ENCODE data around the gene MTX2. TPM values are rescaled to one million over a fixed set of nuclear protein-coding genes. Genes with fewer than 3 reads are reported as not detected.

The MTX2 gene
- 15.2 and 23.5 TPM in 2 replicates for total RNA-seq (ENCODE audit: low replicate concordance)

GRCh38 chr2:176269319-176270099, at the start of gene MTX2:
Gene MTX2 (plus strand): TSS chr2:176269442. CDS start chr2:176269630, 188 bp downstream.

Other genes starting within 250 kb of the MTX2 start
- not detected in 2 replicates for gene EVX2, start 185.5 kb upstream of the MTX2 start, total RNA-seq (ENCODE audit: low replicate concordance)
- not detected in 2 replicates for gene HOXD13, start 176.7 kb upstream of the MTX2 start, total RNA-seq (ENCODE audit: low replicate concordance)
- not detected in 2 replicates for gene HOXD12, start 169.6 kb upstream of the MTX2 start, total RNA-seq (ENCODE audit: low replicate concordance)
- gene HOXD11, start 162.2 kb upstream of the MTX2 start, total RNA-seq (ENCODE audit: low replicate concordance), result not detected in 2 replicates
- gene HOXD10, start 152.7 kb upstream of the MTX2 start, total RNA-seq (ENCODE audit: low replicate concordance), result not detected in 2 replicates
- not detected in 2 replicates for gene HOXD9, start 146.7 kb upstream of the MTX2 start, total RNA-seq (ENCODE audit: low replicate concordance)
- 0.23 and 1.9 TPM in 2 replicates for gene HOXD8, start 139.7 kb upstream of the MTX2 start, total RNA-seq (ENCODE audit: low replicate concordance)
- gene HOXD4, start 117.9 kb upstream of the MTX2 start, total RNA-seq (ENCODE audit: low replicate concordance), result 0.08 TPM in 1 of 2 replicates, not detected in the other
- gene HOXD3, start 112.1 kb upstream of the MTX2 start, total RNA-seq (ENCODE audit: low replicate concordance), result 0.23 TPM in 1 of 2 replicates, not detected in the other
- gene HOXD1, start 80.8 kb upstream of the MTX2 start, total RNA-seq (ENCODE audit: low replicate concordance), result not detected in 2 replicates

Data from smooth muscle cell of the coronary artery (primary cell).